GM12892 (cell line): Measurements from ENCODE around the gene GALNTL6.

Experiments used
- POLR2A ChIP-seq: IDR thresholded peaks from 2 replicates; pipeline ENCODE4 v1.6.1; 2011; ENCODE audit warnings: low read depth, low read length, control low read depth
- POLR2AphosphoS5 ChIP-seq: IDR thresholded peaks from 2 replicates; pipeline ENCODE4 v1.6.1; 2011; ENCODE audit warnings: low read depth, low read length, control low read depth
- TAF1 ChIP-seq: IDR thresholded peaks from 2 replicates; pipeline ENCODE4 v1.6.1; 2011; ENCODE audit warnings: low read depth, mild to moderate bottlenecking, control low read depth, low read length, borderline replicate concordance

DNA sequence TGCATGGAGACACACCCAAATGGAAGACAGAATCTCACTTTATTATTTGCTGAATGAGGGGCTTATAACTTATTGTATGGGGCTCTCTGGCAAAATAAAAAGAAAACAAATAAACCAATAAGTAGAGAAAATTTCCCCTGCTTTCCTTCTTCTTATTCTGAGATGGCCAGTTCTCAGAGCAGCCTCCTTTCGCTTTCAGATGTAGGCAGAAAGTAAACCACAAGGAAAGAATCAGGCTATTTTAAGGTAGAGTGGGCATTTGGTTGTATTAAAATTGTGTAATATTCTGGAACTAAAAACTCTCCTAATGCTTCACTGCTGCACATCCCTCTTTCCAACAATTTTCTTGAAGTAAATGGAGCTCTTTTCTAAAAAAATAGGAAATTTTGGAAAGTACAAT lies 241.8 kb downstream of the GALNTL6 start:
- TF ChIP-seq POLR2AphosphoS5 (no peak), POLR2A (no peak), TAF1 (no peak)
